Stimulated activated CD8-positive, alpha-beta memory T cell treated with anti-CD3 and anti-CD28 coated beads, Interleukin-15, amount 100 ng/mL, for 4 hours (primary cell): ENCODE measurements around the gene FOXD3.

ENCODE experiments used
- DNase-seq, 2 donors: peaks; one replicate each; pipeline ENCODE4 v3.0.0-alpha.2; 2020; ENCODE audit warnings: low read depth in 2 of 2

FOXD3 gene

DNA sequence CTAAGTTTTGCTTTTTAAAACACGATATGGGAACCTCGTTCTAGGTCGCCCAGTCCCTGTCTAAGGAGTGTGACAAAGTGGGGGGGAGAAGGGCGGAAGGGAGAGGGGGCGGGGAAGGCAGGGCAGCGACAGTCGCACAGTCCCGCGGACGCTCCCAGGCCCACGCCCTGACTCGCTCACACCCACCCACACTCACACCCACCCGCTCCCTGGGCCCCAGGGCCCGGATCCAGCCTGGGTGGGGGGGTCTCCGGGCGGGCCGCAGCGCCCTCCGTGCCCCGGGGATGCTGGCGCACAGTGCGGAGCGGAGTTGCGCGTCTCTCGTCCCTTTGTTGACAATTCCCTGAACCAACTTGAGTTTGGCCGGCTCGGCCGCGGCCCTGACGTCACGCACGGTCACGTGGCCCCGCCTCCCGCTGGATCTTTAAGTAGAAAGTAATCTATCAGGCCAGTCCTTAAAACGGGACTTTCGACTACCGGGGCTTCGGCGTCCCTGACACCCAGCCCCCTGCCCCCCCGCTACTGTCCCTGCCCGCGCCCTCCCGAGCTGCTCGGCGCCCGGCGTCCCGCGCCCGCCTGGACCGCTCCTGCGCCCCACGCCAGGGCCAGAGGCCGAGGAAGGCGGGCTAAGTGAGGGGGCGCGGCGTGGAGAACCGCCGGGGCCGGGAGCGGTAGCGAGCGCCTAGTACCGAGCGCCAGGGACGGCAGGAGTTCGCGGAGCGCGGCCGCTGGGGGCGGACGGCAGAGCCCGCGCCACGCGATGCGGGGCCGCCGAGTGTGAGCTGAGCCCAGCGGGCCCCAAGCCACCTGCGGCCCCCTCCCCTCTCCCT, at the start of gene FOXD3:
Gene FOXD3, plus strand, starts transcription at position 454 of the 830 bp plus-strand sequence. CDS start 492 bp downstream, outside the sequence.
- DNase-seq = no peak

GRCh38 chr1:63272811-63273210, 49.6 kb upstream of the FOXD3 start:
- no peak for DNase-seq

DNA sequence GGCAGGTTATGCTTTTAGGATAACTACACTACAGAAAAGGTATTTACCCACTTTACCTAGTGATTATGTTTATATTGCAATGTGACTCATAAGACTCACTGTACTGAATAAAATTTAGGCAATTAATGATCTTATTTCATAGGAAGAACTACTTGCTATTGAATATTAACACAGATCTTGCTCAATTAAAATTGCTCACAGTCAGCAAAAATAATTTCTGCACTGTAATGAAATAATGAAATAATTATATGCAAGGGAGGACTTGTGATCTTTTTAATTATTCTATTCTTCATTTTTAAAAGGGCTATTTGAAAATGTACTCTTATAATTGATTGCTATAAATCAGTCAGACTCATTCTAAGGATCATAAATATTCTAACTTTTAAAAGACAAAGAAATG, 48.0 kb upstream of the FOXD3 start:
- no peak for DNase-seq

DNA sequence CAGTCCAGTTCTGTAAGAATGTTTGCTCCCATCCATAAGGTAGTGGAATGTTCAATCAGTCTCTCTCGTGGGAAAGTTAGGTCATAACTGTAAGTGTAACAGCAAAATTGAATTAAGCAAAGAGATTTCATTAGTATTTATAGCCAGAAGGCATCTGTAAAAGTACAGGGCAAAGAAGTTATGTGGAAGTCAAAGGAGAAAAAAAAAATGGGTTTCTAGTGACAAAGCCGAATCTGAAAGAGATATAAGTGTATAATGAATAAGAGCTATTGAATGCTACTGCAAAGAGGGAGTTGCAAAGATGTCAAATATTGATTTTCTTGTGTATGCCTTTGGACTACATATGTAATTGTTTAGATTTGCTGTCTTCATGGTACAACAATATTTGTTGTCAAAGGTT, 47.4 kb upstream of the FOXD3 start:
- DNase-seq = no peak

DNA sequence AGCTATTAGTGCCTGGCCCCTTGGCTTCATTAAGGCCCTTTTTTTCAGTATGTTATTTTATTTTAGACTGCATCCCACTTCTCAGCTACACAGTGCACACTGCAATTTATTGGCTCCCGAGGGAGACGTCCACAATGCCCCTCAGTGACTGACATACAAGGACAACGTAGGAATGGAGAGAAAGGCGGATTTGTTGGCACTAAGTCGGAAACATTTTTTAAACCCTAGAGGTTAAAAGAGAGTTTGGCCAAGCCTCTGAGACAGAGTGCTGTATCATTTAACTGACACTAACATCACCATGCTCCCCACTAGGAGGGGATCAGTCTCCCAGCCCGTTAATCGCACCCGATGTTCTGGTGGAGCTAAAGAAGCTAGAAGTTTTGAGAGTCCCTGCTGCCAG, 45.7 kb upstream of the FOXD3 start:
- DNase-seq = no peak

DNA sequence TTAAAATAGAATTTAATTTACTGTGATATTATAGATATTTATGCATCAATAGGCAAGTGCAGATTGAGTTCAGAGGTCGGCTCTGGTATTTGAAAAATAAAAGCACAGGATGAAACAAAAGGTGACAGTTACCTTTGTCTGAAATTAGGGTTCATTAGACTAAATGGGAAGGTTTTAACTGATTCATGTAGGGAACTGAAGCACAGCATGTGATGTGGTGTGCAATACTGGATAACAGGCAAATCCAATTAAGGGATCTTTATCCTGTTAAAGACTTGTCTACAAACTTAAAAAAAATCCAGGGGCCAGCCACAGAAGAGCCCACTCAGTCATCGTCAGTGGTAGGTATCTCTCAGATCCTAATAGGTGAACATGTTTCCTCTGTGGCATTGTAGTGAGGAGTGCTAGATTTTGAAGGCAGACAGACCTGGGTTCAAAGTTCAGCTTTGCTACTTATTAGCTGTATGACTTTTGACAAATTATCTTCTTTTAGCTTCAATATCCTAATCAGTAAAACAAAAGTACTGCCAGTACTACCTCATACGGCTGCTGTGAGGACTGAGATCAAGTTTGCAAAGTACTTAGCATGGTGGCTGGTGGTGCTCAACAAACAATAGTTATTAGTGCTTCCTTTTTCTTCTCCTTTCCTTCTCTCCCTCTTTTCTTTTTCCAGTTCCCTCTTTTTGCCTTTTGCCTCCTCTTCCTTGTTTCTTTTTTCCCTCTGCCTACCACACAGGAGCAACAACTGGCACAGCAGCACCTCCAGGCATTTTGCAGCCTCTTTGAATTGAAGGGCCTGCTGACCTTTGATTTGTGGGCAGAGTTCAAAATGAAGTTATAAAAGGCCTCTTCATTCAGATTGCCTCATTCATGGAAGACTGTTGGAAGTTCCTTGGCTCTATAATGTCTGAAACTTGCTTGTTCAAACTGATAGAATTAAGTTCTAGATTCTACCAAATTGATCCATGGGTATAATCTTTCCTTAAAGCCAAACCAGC, 44.9 kb upstream of the FOXD3 start:
- DNase-seq = no peak

DNA sequence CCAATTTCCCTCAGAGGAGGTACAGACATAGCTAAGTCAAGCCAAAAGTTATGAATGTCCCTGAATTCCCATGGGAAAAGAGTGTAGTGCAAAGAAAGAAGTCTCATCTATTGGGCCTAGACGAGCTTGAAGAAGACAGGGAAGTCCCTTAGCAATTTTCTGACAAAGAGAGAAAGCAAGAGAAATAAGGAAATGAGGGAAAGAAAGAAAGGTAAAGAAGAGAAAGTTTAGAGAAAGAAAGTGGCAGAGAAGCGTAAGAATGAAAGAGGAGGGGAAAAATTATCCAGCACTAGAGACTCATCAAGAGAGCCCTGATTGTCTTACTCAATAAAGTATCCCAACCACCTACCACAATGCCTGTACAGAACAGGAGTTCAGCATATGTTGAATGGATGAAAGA, 40.6 kb upstream of the FOXD3 start:
- no peak for DNase-seq

- DNase-seq = no peak
These were observed 33.2 kb upstream of the FOXD3 start for GRCh38 chr1:63289135-63289534.

DNA sequence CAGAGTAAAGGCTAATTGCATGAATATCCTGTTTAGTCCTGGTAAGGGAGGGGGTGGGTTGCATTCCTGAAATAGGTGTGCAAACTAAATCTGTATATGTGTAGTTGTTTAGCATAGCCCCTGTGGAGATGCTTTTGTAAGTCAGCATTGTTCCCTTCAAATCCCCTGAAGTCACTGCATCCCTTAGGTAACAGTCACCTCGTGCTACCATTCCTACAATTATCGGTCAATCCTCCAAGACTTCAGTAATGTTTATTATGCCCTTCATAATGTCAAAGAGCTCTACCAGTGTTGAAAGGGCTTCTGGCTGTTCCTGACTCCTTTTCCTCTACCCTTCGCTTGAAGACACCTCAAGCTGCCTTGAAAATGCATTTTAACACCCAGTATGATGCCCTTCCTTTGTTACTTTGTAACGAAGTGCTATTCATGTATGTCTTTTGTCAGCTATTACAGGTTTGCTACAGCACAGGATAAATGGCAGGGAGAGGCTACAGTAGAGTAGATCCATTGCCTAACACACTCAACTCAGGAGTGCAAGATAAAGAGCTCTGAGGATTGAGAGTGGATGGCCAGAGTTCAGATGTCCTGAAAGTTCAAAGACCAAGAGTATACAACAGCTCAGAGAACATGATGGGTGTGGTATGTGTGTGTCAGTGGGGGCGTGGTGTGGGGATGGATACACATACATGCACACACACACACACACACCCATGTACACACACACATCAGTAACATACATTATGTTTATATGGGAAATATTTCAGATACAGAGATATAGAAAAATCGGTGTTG, 27.4 kb upstream of the FOXD3 start:
- DNase-seq = no peak

- DNase-seq = no peak
These were observed 18.0 kb upstream of the FOXD3 start for GRCh38 chr1:63304410-63304809.

GRCh38 chr1:63305043-63305442, 17.3 kb upstream of the FOXD3 start:
- DNase-seq = no peak

DNA sequence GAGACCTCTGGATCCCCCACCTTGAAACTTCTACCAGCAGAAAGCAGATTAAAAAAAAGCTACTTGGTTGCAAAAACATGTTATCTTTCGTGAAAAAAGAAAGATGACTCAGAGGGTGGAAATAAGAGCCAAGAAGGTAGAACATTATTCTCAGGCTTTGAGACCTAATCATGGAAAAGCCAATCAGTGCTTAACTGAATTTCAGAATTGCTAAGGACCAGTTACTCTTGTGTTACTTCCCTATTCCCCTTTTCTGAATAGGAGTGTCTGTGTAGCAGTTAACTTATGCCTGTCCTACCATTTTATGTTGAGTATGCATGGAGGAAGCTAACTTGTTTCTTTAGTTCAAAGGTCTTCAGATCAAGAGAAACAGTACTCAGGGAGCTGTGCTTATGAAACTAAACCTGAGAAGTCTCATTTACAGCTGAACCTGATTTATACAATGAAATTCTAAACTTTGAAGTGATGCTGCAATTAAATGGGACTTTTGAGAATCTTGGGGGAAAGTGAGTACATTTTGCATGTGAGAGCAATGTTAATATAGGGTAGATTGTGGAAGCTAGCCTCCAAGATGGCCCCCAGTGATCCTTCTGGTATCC, 15.1 kb upstream of the FOXD3 start:
- DNase-seq = no peak

DNA sequence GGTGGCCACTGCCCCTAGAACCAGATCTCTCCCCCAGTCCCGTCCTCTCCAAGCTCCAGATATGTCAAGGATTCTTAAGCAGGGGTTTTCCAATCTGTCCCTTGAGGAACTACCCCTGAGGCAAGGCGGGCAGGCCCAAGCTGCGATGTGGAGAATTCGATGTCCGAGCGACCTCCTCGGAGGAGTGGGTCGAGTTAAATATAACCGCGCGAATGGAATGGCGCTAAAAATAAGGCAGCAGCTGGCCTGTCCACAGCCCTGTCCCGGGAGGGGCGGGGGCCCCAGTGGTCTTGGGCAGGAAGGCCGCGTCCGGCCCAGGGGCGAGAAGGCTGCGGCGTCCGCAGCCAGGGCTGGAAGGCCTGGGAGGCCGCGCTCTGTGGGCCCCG, 5.8 kb upstream of the FOXD3 start:
- DNase-seq = no peak

DNA sequence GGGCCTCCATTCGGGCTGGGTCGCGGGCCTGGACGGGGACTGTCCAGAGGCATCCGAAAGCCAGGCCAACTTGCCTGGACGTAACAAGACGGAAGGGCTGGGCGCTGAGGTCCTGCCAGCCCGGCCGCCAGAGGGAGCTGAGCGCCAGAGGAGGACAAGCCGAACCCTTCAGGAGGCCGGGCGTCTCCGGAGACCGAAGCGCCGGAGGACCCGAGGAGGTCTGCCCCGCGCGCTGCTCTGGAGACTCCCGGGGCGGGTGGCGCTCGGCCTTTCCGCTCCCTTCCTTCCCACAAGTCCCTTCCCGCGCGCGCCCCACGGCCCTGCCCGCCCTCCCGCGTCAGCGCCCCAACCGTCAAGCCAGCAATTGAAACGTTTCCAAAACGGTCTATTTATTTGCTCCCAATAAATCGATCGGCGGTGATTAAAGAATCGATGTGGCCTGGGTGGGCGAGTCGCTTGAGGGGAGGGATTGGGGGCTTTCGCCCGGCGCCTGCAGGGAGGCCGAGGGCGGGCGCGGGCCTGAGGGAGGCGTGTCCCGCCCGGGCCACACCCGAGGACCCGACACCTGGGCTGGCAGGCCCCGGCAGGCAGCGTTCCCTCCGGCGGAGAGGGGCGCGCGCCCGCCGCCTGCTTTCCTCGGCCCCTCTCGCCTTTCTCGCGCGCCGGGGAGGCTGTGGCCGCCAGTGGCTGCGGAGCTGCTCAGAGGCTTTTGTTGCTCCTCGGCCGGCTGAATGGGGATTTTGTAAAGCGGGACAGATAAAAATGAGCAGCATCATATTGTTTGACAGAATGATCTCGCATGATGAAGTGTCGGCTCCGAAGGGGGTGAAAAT, 5.2 kb upstream of the FOXD3 start:
- no peak for DNase-seq

DNA sequence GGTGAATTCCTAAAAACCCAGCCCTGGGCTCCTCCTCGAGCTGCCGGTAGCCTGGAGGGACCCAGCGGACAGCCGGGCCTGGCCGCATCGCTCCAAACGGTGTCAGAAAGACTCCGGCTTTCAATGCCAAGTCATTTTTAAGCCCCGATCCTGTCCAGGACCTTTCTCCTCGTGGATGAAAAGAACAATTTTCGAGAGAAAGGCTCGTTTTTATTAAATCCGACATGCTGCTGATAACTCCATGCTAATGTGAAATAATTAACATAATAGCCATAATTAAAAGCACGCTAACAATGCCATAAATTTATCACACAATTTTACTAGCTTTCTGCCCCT, 4.6 kb upstream of the FOXD3 start:
- DNase-seq = no peak

DNA sequence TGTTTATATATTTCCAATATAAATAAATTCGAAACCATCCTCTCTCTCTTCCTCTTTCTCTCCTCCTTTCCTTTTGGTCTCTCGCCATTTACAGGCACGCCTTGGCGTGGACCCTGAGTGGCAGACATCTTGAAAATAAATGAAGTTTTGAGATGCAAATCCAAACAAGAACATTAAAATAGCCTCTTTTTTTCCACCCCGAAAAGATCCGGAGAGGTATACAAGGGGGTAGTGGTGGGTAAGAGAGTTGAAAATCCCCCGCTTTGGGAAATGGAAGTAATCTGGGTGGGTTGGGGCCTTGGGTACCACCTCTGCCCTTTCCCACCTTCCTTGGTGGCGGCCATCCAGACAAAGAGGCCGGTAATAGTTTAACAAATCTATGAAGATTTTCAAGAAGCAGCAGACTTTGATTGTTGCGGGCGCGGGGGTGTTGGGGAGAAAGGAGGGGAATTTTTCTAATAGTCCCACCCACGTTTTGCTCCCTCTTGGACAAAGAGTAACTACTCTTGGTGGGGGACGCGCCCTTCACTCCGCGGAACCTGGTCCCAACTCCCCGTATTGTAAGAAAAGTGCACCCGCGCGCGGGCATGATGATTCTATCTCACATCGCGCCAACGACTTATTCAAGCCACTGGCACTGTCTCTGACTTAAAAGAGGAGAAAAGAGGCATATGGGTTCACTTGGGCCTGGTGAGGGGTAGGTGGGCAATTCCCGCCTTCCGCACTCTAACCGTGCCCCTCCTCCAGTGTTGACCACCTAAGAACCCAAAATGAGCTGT, 4.0 kb upstream of the FOXD3 start:
- DNase-seq = no peak

- no peak for DNase-seq
These were observed 3.0 kb upstream of the FOXD3 start for GRCh38 chr1:63319046-63320021.

DNA sequence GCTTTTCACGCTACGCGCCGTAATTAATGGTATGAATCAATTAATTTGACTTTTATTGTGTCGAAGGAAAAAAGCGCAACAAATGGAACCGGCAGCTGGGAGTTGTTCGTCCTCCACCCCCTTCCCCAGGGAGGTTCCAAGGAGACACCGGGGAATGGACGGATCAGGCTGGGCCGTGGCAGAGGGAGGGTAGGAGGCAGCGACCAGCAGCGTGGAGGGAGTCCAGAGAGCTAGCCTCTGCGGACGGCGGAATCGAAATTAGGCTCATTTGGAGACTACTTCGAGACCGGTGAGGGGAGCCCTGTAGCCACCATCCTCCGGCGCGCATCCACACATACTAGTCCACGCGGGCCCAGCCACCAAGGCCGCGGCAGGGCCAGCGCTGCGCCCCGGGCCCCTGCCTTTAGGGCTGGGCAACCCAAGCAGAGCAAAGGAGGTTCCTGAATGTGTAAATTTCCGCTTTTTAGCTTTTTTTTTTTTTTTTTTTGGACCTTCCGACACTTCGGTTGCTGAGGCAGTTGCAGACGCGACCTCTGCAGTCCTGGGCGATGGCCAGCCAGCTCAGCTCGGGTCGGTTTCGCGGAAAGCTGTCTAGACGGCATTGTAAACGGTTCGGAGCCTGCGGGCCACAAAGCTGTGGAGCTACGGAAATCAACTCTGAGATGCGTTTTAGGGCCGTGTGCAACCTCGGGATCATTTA, 2.2 kb upstream of the FOXD3 start:
- DNase-seq = no peak
